ENCODE measurements around the gene MDM1. TPM values are rescaled to one million over a fixed set of nuclear protein-coding genes. Genes with fewer than 3 reads are reported as not detected.

Gene MDM1
- total RNA-seq, 1 experiment from 2014 or later: 22.2 TPM

GRCh38 chr12:68341822-68342221 is 9.7 kb upstream of the MDM1 start:
- TF ChIP-seq CTCF (IDR thresholded peaks at IDR 0.05; ENCODE audit: insufficient read depth in 1 of 2, low read depth in 1 of 2, low read length in 1 of 2, severe bottlenecking in 1 of 2, unreplicated experiment in 1 of 2): no peak
- Mint-ChIP-seq H3K4me3 (ENCODE audit: unreplicated experiment) (no peak overlapping the region), H3K4me1 (ENCODE audit: low read depth, unreplicated experiment) (peaks cover 48% of the 10 kb centered on the region), H3K27ac (ENCODE audit: unreplicated experiment) (no peak overlapping the region), H3K36me3 (ENCODE audit: insufficient read depth, unreplicated experiment) (no peaks in the 10 kb centered on the region), H3K27me3 (ENCODE audit: insufficient read depth, unreplicated experiment) (no peaks in the 10 kb centered on the region), H3K9me3 (ENCODE audit: unreplicated experiment) (peaks cover 10% of the 10 kb centered on the region)
- H3K4me3 ChIP-seq (ENCODE audit: low read depth, low read length): no peak overlapping the region
- no peaks in the 10 kb centered on the region for H3K27me3 ChIP-seq (replicated peaks; ENCODE audit: control insufficient read depth, insufficient read depth, low read length)
- H3K4me1 ChIP-seq: peaks cover 39% of the 10 kb centered on the region
- POLR2A ChIA-PET: no interaction called here
- no TSS peak for BruUV-seq (replicated peaks)
- no peak for DNase-seq
- no peaks in the 10 kb centered on the region for H3K36me3 ChIP-seq (ENCODE audit: control insufficient read depth, insufficient read depth, low read length)
- CTCF ChIA-PET: no interaction called here
- intact Hi-C loops (cut with micrococcal nuclease; ENCODE audit: unreplicated experiment): no loop called here
- no peaks in the 10 kb centered on the region for H3K9me3 ChIP-seq

GRCh38 chr12:68340404-68341270 is 8.5 kb upstream of the MDM1 start:
- no peak for TF ChIP-seq CTCF (IDR thresholded peaks at IDR 0.05; ENCODE audit: insufficient read depth in 1 of 2, low read depth in 1 of 2, low read length in 1 of 2, severe bottlenecking in 1 of 2, unreplicated experiment in 1 of 2)
- Mint-ChIP-seq H3K36me3 (ENCODE audit: insufficient read depth, unreplicated experiment) (no peaks in the 10 kb centered on the region), H3K27ac (ENCODE audit: unreplicated experiment) (no peak overlapping the region), H3K27me3 (ENCODE audit: insufficient read depth, unreplicated experiment) (no peaks in the 10 kb centered on the region), H3K4me1 (ENCODE audit: low read depth, unreplicated experiment) (peaks cover 42% of the 10 kb centered on the region), H3K4me3 (ENCODE audit: unreplicated experiment) (no peak overlapping the region), H3K9me3 (ENCODE audit: unreplicated experiment) (peaks cover 10% of the 10 kb centered on the region)
- H3K4me3 ChIP-seq (ENCODE audit: low read depth, low read length): no peak overlapping the region
- peaks cover 41% of the 10 kb centered on the region for H3K4me1 ChIP-seq
- H3K36me3 ChIP-seq (ENCODE audit: control insufficient read depth, insufficient read depth, low read length): no peaks in the 10 kb centered on the region
- intact Hi-C loops (cut with micrococcal nuclease; ENCODE audit: unreplicated experiment): no loop called here
- BruUV-seq (replicated peaks): no TSS peak
- no peaks in the 10 kb centered on the region for H3K9me3 ChIP-seq
- ChIA-PET POLR2A (no interaction called here), CTCF (no interaction called here)
- H3K27me3 ChIP-seq (replicated peaks; ENCODE audit: control insufficient read depth, insufficient read depth, low read length): no peaks in the 10 kb centered on the region
- no peak for DNase-seq

GRCh38 chr12:68336889-68337303 is 4.7 kb upstream of the MDM1 start:
- no peak for DNase-seq
- H3K4me3 Mint-ChIP-seq (ENCODE audit: unreplicated experiment): no peak overlapping the region
- peaks cover 8% of the 10 kb centered on the region for H3K36me3 Mint-ChIP-seq (ENCODE audit: insufficient read depth, unreplicated experiment)
- H3K36me3 ChIP-seq (ENCODE audit: control insufficient read depth, insufficient read depth, low read length): no peaks in the 10 kb centered on the region
- no TSS peak for BruUV-seq (replicated peaks)
- H3K27me3 Mint-ChIP-seq (ENCODE audit: insufficient read depth, unreplicated experiment): no peaks in the 10 kb centered on the region
- no peaks in the 10 kb centered on the region for H3K27me3 ChIP-seq (replicated peaks; ENCODE audit: control insufficient read depth, insufficient read depth, low read length)
- ChIA-PET POLR2A (no interaction called here), CTCF (no interaction called here)
- intact Hi-C loops (cut with micrococcal nuclease; ENCODE audit: unreplicated experiment): no loop called here
- H3K9me3 Mint-ChIP-seq (ENCODE audit: unreplicated experiment): no peaks in the 10 kb centered on the region
- H3K9me3 ChIP-seq: no peaks in the 10 kb centered on the region
- H3K27ac Mint-ChIP-seq (ENCODE audit: unreplicated experiment): no peak overlapping the region
- peaks cover 22% of the 10 kb centered on the region for H3K4me1 Mint-ChIP-seq (ENCODE audit: low read depth, unreplicated experiment)
- peaks cover 21% of the 10 kb centered on the region for H3K4me1 ChIP-seq
- H3K4me3 ChIP-seq (ENCODE audit: low read depth, low read length): no peak overlapping the region
- no peak for TF ChIP-seq CTCF (IDR thresholded peaks at IDR 0.05; ENCODE audit: insufficient read depth in 1 of 2, low read depth in 1 of 2, low read length in 1 of 2, severe bottlenecking in 1 of 2, unreplicated experiment in 1 of 2)
